CD14-positive monocyte (primary cell): ENCODE results near the gene TBCA. TPM values are rescaled to one million over a fixed set of nuclear protein-coding genes. Genes with fewer than 3 reads are reported as not detected.

ENCODE experiments used
- DNase-seq, 3 donors: peaks; one replicate each; pipeline ENCODE4 v3.0.0-alpha.2; 2011 to 2022
- H2AFZ ChIP-seq: 2 replicates; pipeline ENCODE4 v1.6.0; 2012; ENCODE audit warnings: mild to moderate bottlenecking, low read depth, low read length, inconsistent platforms; ENCODE audit not compliant: insufficient read depth, poor library complexity, severe bottlenecking
- H3K27ac ChIP-seq, 2 donors: 1 replicate in 1 of 2; 2 replicates in 1 of 2; pipeline ENCODE4 v1.5.1; 2012 to 2013; ENCODE audit warnings: low read length in 2 of 2, control low read depth in 1 of 2, inconsistent platforms in 1 of 2, low read depth in 1 of 2, mild to moderate bottlenecking in 1 of 2
- H3K27me3 ChIP-seq, 2 donors: one replicate each; pipeline versions ENCODE4 v1.6.0 to v1.6.1; 2011 to 2013; ENCODE audit warnings: low read length in 2 of 2; ENCODE audit not compliant: control insufficient read depth in 2 of 2, insufficient read depth in 2 of 2
- H3K36me3 ChIP-seq, 2 donors: replicated peaks in 1 of 2; 1 replicate in 1 of 2; 2 replicates in 1 of 2; pipeline versions ENCODE4 v1.5.1 to v1.6.1; 2012 to 2013; ENCODE audit warnings: low read length in 2 of 2, control low read depth in 1 of 2, inconsistent platforms in 1 of 2, mild to moderate bottlenecking in 1 of 2; ENCODE audit not compliant: insufficient read depth in 2 of 2, control insufficient read depth in 1 of 2
- H3K4me1 ChIP-seq, 2 donors: 1 replicate in 1 of 2; 2 replicates in 1 of 2; pipeline versions ENCODE4 v1.5.1 to v1.6.1; 2012 to 2013; ENCODE audit warnings: low read length in 2 of 2, control low read depth in 1 of 2, inconsistent platforms in 1 of 2, mild to moderate bottlenecking in 1 of 2, moderate library complexity in 1 of 2; ENCODE audit not compliant: insufficient read depth in 2 of 2, control insufficient read depth in 1 of 2
- H3K4me2 ChIP-seq: replicated peaks from 2 replicates; pipeline ENCODE3; 2012; ENCODE audit warnings: low read length, moderate library complexity, mild to moderate bottlenecking; ENCODE audit not compliant: poor library complexity, severe bottlenecking; ENCODE audit errors: extremely low read depth
- H3K4me3 ChIP-seq, 3 experiments: fragments of 200-600 bp in 1 of 3; sonication (generic) in 1 of 3; replicated peaks in 1 of 3; 1 replicate in 2 of 3; 2 replicates in 1 of 3; pipeline ENCODE4 v1.5.1; 2011 to 2013; ENCODE audit warnings: low read length in 3 of 3, mild to moderate bottlenecking in 3 of 3, control low read depth in 2 of 3, low read depth in 2 of 3, inconsistent platforms in 1 of 3, moderate library complexity in 1 of 3
- H3K79me2 ChIP-seq: 2 replicates; pipeline ENCODE4 v1.6.0; 2012; ENCODE audit warnings: mild to moderate bottlenecking, control low read depth, inconsistent platforms, low read length, moderate library complexity; ENCODE audit not compliant: insufficient read depth
- H3K9ac ChIP-seq: 2 replicates; pipeline ENCODE4 v1.6.0; 2017; ENCODE audit warnings: low read length, mild to moderate bottlenecking; ENCODE audit not compliant: insufficient read depth, poor library complexity, severe bottlenecking
- H3K9me3 ChIP-seq, 2 donors: replicated peaks in 1 of 2; 1 replicate in 1 of 2; 2 replicates in 1 of 2; pipeline versions ENCODE4 v1.5.1 to v1.6.1; 2012 to 2013; ENCODE audit warnings: low read length in 2 of 2, control low read depth in 1 of 2; ENCODE audit not compliant: control insufficient read depth in 1 of 2, insufficient read depth in 1 of 2
- H4K20me1 ChIP-seq: 2 replicates; pipeline ENCODE4 v1.6.0; 2012; ENCODE audit warnings: mild to moderate bottlenecking, low read length, control low read depth, moderate library complexity; ENCODE audit not compliant: insufficient read depth
- H3K27ac Mint-ChIP-seq, 7 donors: one replicate each; pipeline ENCODE4 v1.8.0; 2020; ENCODE audit warnings: mild to moderate bottlenecking in 7 of 7, mixed read lengths in 7 of 7, moderate library complexity in 6 of 7, inconsistent platforms in 2 of 7
- H3K27me3 Mint-ChIP-seq, 3 donors: one replicate each; pipeline ENCODE4 v1.8.0; 2021 to 2022; ENCODE audit warnings: low read depth in 3 of 3, mild to moderate bottlenecking in 3 of 3, mixed read lengths in 3 of 3, moderate library complexity in 3 of 3, inconsistent platforms in 1 of 3
- H3K36me3 Mint-ChIP-seq, 2 donors: one replicate each; pipeline ENCODE4 v1.8.0; 2020; ENCODE audit warnings: mixed read lengths in 2 of 2, inconsistent platforms in 1 of 2, mild to moderate bottlenecking in 1 of 2
- H3K4me1 Mint-ChIP-seq: one replicate; pipeline ENCODE4 v1.8.0; 2020; ENCODE audit warnings: mild to moderate bottlenecking, mixed read lengths
- H3K4me3 Mint-ChIP-seq, 2 donors: one replicate each; pipeline ENCODE4 v1.8.0; 2020; ENCODE audit warnings: mild to moderate bottlenecking in 2 of 2, mixed read lengths in 2 of 2, moderate library complexity in 1 of 2
- H3K9me3 Mint-ChIP-seq, 7 donors: one replicate each; pipeline ENCODE4 v1.8.0; 2020 to 2022; ENCODE audit warnings: mixed read lengths in 7 of 7, mild to moderate bottlenecking in 6 of 7, moderate library complexity in 6 of 7, inconsistent platforms in 2 of 7
- CTCF ChIP-seq: fragments of 200-600 bp; IDR thresholded peaks from one replicate; pipeline ENCODE4 v1.8.0; 2022; ENCODE audit warnings: antibody characterized with exemption, mild to moderate bottlenecking
- WGBS: methylation state at CpG from one replicate; pipeline ENCODE4 v1.1.5; 2013; ENCODE audit warnings: missing lambda C conversion rate; ENCODE audit not compliant: insufficient coverage; 5-methylcytosine and 5-hydroxymethylcytosine counted together
- intact Hi-C, 2 donors: fragments of 100-400 bp; cut with micrococcal nuclease; formaldehyde crosslinking; loops; one replicate each; pipeline versions ENCODE4 v1.15.0 to v1.15.1; 2023
- polyA plus RNA-seq, 3 donors: library from polyadenylated mRNA; depleted of rRNA in 1 of 3; unstranded in 2 of 3; stranded (reverse) in 1 of 3; fragments of 300-500 nt in 2 of 3; fragments of >200 nt in 1 of 3; fragmentation: Illumina TruSeq in 2 of 3; gene quantifications; 1 replicate in 2 of 3; 2 replicates in 1 of 3; pipeline ENCODE4 v1.2.3, GENCODE V29; 2012 to 2021

TBCA gene
- polyA plus RNA-seq, 3 donors: 56.0 to 150 (median 141) TPM

- 100% methylated on average over 1 of the region's 3 CpGs for WGBS
- Histone ChIP-seq H3K4me2 (no peak overlapping the region), H4K20me1 (peaks cover 22% of the 10 kb centered on the region), H2AFZ (no peak overlapping the region), H3K79me2 (peaks cover 31% of the 10 kb centered on the region), H3K9me3 (no peaks in the 10 kb centered on the region), H3K27ac (no peak overlapping the region), H3K27me3 (no peaks in the 10 kb centered on the region), H3K4me1 (peaks cover 24 to 37% of the 10 kb centered on the region in 2 donors), H3K36me3 (no peaks in the 10 kb centered on the region), H3K9ac (no peak overlapping the region), H3K4me3 (no peak overlapping the region)
- Mint-ChIP-seq H3K27ac (no peak overlapping the region), H3K36me3 (peaks cover 3 to 7% of the 10 kb centered on the region in 2 donors), H3K9me3 (peaks cover 0 to 1% (median 0%) of the 10 kb centered on the region in 7 donors), H3K27me3 (peaks cover 0 to 7% (median 0%) of the 10 kb centered on the region in 3 donors), H3K4me3 (no peak overlapping the region), H3K4me1 (peaks cover 27% of the 10 kb centered on the region)
- intact Hi-C loops: loop anchor here (5.0 to 10.0 kb wide), 2 partner anchors 84 to 87 kb away; no protein-coding TSS in a partner anchor
- no peak for TF ChIP-seq CTCF
- no peak for DNase-seq
These were observed 1.8 kb upstream of the TBCA start for GRCh38 chr5:77777911-77778310.

GRCh38 chr5:77777281-77777892 is 1.2 kb upstream of the TBCA start:
- Mint-ChIP-seq H3K27ac (no peak overlapping the region), H3K4me1 (peaks cover 29% of the 10 kb centered on the region), H3K4me3 (peak overlapping the region in 1 of 2 donors; percentile 24), H3K27me3 (peaks cover 0 to 7% (median 0%) of the 10 kb centered on the region in 3 donors), H3K9me3 (peaks cover 0 to 1% (median 0%) of the 10 kb centered on the region in 7 donors), H3K36me3 (peaks cover 3 to 7% of the 10 kb centered on the region in 2 donors)
- Histone ChIP-seq H3K36me3 (no peaks in the 10 kb centered on the region), H3K27me3 (no peaks in the 10 kb centered on the region), H3K4me2 (no peak overlapping the region), H3K9ac (no peak overlapping the region), H3K27ac (no peak overlapping the region), H4K20me1 (peaks cover 22% of the 10 kb centered on the region), H3K4me3 (no peak overlapping the region), H3K4me1 (peaks cover 24 to 37% of the 10 kb centered on the region in 2 donors), H2AFZ (no peak overlapping the region), H3K79me2 (peaks cover 36% of the 10 kb centered on the region), H3K9me3 (no peaks in the 10 kb centered on the region)
- intact Hi-C loops: loop anchor here (5.0 to 10.0 kb wide), 2 partner anchors 85 to 87 kb away; no protein-coding TSS in a partner anchor
- DNase-seq: no peak
- TF ChIP-seq CTCF: no peak
- 100% methylated on average over 1 of the region's 11 CpGs for WGBS
